WTC11 (cell line): ENCODE results near the gene ARHGEF12.

Source experiments
- E2F1 ChIP-seq: sonication (generic); formaldehyde crosslinking; IDR thresholded peaks from 2 replicates; pipeline ENCODE4 v1.8.0; 2022; ENCODE audit warnings: mild to moderate bottlenecking, missing genetic modification reagents
- ESRRA ChIP-seq: sonication (generic); formaldehyde crosslinking; IDR thresholded peaks from 2 replicates; pipeline ENCODE4 v1.8.1; 2022; ENCODE audit warnings: mild to moderate bottlenecking, missing genetic modification reagents, borderline replicate concordance
- FOXP1 ChIP-seq: sonication (generic); formaldehyde crosslinking; IDR thresholded peaks from 2 replicates; pipeline ENCODE4 v1.8.0; 2022; ENCODE audit warnings: missing genetic modification reagents, mild to moderate bottlenecking, moderate library complexity, borderline replicate concordance
- GTF2I ChIP-seq: fragments of 250-450 bp; sonication (Bioruptor Pico); conservative IDR thresholded peaks from 2 replicates; pipeline ENCODE4 v1.4.0; 2021; ENCODE audit warnings: mild to moderate bottlenecking
- JUN ChIP-seq: sonication (generic); formaldehyde crosslinking; IDR thresholded peaks from 2 replicates; pipeline ENCODE4 v1.8.0; 2023; ENCODE audit warnings: mild to moderate bottlenecking, missing genetic modification reagents
- MAX ChIP-seq: sonication (generic); formaldehyde crosslinking; IDR thresholded peaks from 2 replicates; pipeline ENCODE4 v1.8.0; 2022; ENCODE audit warnings: mild to moderate bottlenecking, missing genetic modification reagents
- NFE2L1 ChIP-seq: sonication (generic); formaldehyde crosslinking; IDR thresholded peaks from 2 replicates; pipeline ENCODE4 v1.8.1; 2023; ENCODE audit warnings: missing genetic modification reagents
- NR2C2 ChIP-seq: sonication (generic); formaldehyde crosslinking; IDR thresholded peaks from 2 replicates; pipeline ENCODE4 v1.8.0; 2022; ENCODE audit warnings: mild to moderate bottlenecking, missing genetic modification reagents
- TEAD1 ChIP-seq: sonication (generic); formaldehyde crosslinking; IDR thresholded peaks from 2 replicates; pipeline ENCODE4 v1.8.0; 2022; ENCODE audit warnings: mild to moderate bottlenecking, missing genetic modification reagents
- USF1 ChIP-seq: sonication (generic); formaldehyde crosslinking; IDR thresholded peaks from 2 replicates; pipeline ENCODE4 v1.8.0; 2022; ENCODE audit warnings: mild to moderate bottlenecking, missing genetic modification reagents
- ZNF232 ChIP-seq: sonication (generic); formaldehyde crosslinking; IDR thresholded peaks from 2 replicates; pipeline ENCODE4 v1.8.0; 2022; ENCODE audit warnings: mild to moderate bottlenecking, missing genetic modification reagents
- ZNF263 ChIP-seq: sonication (generic); formaldehyde crosslinking; IDR thresholded peaks from 2 replicates; pipeline ENCODE4 v1.8.1; 2022; ENCODE audit warnings: low read depth, mild to moderate bottlenecking, moderate library complexity, missing genetic modification reagents
- ZNF671 ChIP-seq: fragments of 250-450 bp; sonication (Bioruptor Pico); IDR thresholded peaks from 2 replicates; pipeline ENCODE4 v1.8.0; 2021; ENCODE audit warnings: mild to moderate bottlenecking
- TF ChIP-seq, protein P1 (sequence below): fragments of 200-600 bp; IDR thresholded peaks from 2 replicates; pipeline ENCODE4 v1.8.0; 2022; ENCODE audit warnings: antibody characterized with exemption

DNA sequence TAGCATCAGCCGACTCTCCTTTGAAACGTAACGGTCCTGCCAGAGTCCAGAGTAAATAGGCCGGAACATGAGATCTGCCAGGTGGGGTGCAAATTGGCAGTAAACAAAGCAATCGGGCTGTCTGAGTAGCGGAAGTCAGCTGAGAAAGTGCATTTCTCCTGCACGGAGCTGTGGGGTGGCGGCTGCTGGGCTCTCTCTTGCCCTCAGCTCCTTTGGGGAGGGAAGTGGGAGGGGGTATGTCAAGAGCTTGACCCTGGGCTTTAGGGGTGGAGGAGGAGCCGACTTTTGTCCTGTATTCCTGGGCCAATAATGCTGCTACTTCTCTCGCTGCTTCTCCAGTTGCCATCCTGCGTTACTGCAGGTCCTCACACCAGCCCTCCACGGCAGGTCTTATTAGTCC, 187.0 kb downstream of the ARHGEF12 start:
- TF ChIP-seq, protein P1, sequence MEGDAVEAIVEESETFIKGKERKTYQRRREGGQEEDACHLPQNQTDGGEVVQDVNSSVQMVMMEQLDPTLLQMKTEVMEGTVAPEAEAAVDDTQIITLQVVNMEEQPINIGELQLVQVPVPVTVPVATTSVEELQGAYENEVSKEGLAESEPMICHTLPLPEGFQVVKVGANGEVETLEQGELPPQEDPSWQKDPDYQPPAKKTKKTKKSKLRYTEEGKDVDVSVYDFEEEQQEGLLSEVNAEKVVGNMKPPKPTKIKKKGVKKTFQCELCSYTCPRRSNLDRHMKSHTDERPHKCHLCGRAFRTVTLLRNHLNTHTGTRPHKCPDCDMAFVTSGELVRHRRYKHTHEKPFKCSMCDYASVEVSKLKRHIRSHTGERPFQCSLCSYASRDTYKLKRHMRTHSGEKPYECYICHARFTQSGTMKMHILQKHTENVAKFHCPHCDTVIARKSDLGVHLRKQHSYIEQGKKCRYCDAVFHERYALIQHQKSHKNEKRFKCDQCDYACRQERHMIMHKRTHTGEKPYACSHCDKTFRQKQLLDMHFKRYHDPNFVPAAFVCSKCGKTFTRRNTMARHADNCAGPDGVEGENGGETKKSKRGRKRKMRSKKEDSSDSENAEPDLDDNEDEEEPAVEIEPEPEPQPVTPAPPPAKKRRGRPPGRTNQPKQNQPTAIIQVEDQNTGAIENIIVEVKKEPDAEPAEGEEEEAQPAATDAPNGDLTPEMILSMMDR = no peak
- TF ChIP-seq USF1 (CRISPR knock-in tag) (no peak), NR2C2 (CRISPR knock-in tag) (no peak), ZNF671 (no peak), MAX (CRISPR knock-in tag) (no peak), JUN (CRISPR knock-in tag) (no peak), ZNF263 (CRISPR knock-in tag) (no peak), ESRRA (CRISPR knock-in tag) (no peak), GTF2I (CRISPR knock-in tag) (no peak), FOXP1 (no peak), ZNF232 (CRISPR knock-in tag) (no peak), NFE2L1 (CRISPR knock-in tag) (no peak), E2F1 (CRISPR knock-in tag) (no peak), TEAD1 (CRISPR knock-in tag) (no peak)
